EL (cell line): ENCODE results near the gene OR8D1.

Experiments used
- DNase-seq: peaks from one replicate; pipeline ENCODE4 v3.0.0-alpha.2; 2016

Gene OR8D1

GRCh38 chr11:124313849-124314248 is at the start of gene OR8D1:
TSS of gene OR8D1 (minus strand) at chr11:124313949. CDS start at chr11:124310766, 3,183 bp downstream.
- DNase-seq, result no peak

GRCh38 chr11:124359566-124359965 is 45.8 kb upstream of the OR8D1 start:
- DNase-seq, result no peak

GRCh38 chr11:124346311-124346955 is 32.7 kb upstream of the OR8D1 start:
- no peak for DNase-seq

GRCh38 chr11:124344346-124344745 is 30.6 kb upstream of the OR8D1 start:
- DNase-seq, result no peak

GRCh38 chr11:124340142-124340447 is 26.3 kb upstream of the OR8D1 start:
- DNase-seq, result no peak

GRCh38 chr11:124339396-124340141 is 25.8 kb upstream of the OR8D1 start:
- DNase-seq, result no peak

GRCh38 chr11:124331873-124332272 is 18.1 kb upstream of the OR8D1 start:
- DNase-seq, result no peak

- DNase-seq, result no peak
Measured at GRCh38 chr11:124329787-124330478, 16.2 kb upstream of the OR8D1 start.

- no peak for DNase-seq
Measured at GRCh38 chr11:124327775-124328174, 14.0 kb upstream of the OR8D1 start.

- DNase-seq, result no peak
Measured at GRCh38 chr11:124322356-124322755, 8.6 kb upstream of the OR8D1 start.

- no peak for DNase-seq
Measured at GRCh38 chr11:124320097-124320496, 6.3 kb upstream of the OR8D1 start, which contains the start of gene OR8D2. TSS of gene OR8D2 (minus strand) at chr11:124320197. CDS start at chr11:124320197, 0 bp downstream.

- peak; percentile 57 for DNase-seq
Measured at GRCh38 chr11:124315052-124315451, 1.3 kb upstream of the OR8D1 start.

GRCh38 chr11:124313131-124313530 is 618 bp downstream of the OR8D1 start:
- no peak for DNase-seq

- DNase-seq, result no peak
Measured at GRCh38 chr11:124311670-124312069, 2.1 kb downstream of the OR8D1 start.

- no peak for DNase-seq
Measured at GRCh38 chr11:124311269-124311668, 2.5 kb downstream of the OR8D1 start.

- no peak for DNase-seq
Measured at GRCh38 chr11:124310721-124311120, 3.0 kb downstream of the OR8D1 start.

- no peak for DNase-seq
Measured at GRCh38 chr11:124307093-124307492, 6.7 kb downstream of the OR8D1 start.

- no peak for DNase-seq
Measured at GRCh38 chr11:124302347-124303125, 11.2 kb downstream of the OR8D1 start.

- DNase-seq, result peak; percentile 28
Measured at GRCh38 chr11:124301548-124301947, 12.2 kb downstream of the OR8D1 start.

- DNase-seq, result peak; percentile 37
Measured at GRCh38 chr11:124297921-124298320, 15.8 kb downstream of the OR8D1 start.

GRCh38 chr11:124296016-124296415 is 17.7 kb downstream of the OR8D1 start:
- DNase-seq, result no peak

GRCh38 chr11:124294687-124295086 is 19.1 kb downstream of the OR8D1 start:
- no peak for DNase-seq
